Activated T-helper 17 cell treated with anti-CD3 and anti-CD28 coated beads, Interleukin-2, amount 50 U/mL, for 72 hours (primary cell): Measurements from ENCODE around the gene SLC35A4. TPM values are rescaled to one million over a fixed set of nuclear protein-coding genes. Genes with fewer than 3 reads are reported as not detected.
A peak's percentile ranks its signal among the peaks of the same experiment; 100 is the strongest.

Experiments used
- ATAC-seq: fragments of 150-1000 bp; cut with Tn5 transposase; replicated peaks from 2 replicates; pipeline ENCODE4 v1.10.0; 2021; ENCODE audit warnings: mild to moderate bottlenecking, moderate library complexity
- H3K27ac Mint-ChIP-seq: one replicate; pipeline ENCODE4 v1.8.0; 2022; ENCODE audit warnings: mixed read lengths
- H3K27me3 Mint-ChIP-seq: one replicate; pipeline ENCODE4 v1.8.0; 2022; ENCODE audit warnings: mixed read lengths
- H3K36me3 Mint-ChIP-seq: one replicate; pipeline ENCODE4 v1.8.0; 2022; ENCODE audit warnings: low read depth, mild to moderate bottlenecking, mixed read lengths
- H3K4me1 Mint-ChIP-seq: one replicate; pipeline ENCODE4 v1.8.0; 2022; ENCODE audit warnings: mixed read lengths
- H3K4me3 Mint-ChIP-seq: one replicate; pipeline ENCODE4 v1.8.0; 2022; ENCODE audit warnings: mild to moderate bottlenecking, mixed read lengths
- H3K9me3 Mint-ChIP-seq: one replicate; pipeline ENCODE4 v1.8.0; 2022; ENCODE audit warnings: mixed read lengths
- total RNA-seq, 2 donors: library from RNA; stranded (reverse); gene quantifications; one replicate each; pipeline ENCODE4 v1.2.3, GENCODE V29; 2022

SLC35A4 gene
- total RNA-seq, 2 donors from 2014 or later = 56.0 to 89.6 TPM

DNA sequence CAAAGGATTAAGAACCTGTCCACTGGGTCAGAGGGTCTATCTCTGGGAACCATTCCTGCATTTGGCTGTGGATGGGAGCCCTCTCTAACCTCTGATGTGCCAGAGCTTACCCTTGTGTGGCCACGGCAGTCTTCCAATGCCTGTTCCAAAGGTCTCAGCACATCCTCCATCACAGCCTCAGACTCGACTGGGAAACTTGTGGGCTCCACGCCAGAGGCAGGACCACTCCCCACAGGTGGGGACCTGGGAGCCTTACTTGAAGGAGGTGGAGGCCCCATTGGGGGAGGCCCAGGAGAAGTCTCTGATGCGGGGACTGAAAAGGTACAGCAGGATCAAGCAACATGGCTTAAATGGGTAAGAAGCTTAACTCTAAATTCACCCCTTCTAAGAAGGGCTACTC, 12.8 kb upstream of the SLC35A4 start:
- Mint-ChIP-seq H3K36me3 (peaks cover 77% of the 10 kb centered on the region), H3K27ac (no peak overlapping the region), H3K27me3 (no peaks in the 10 kb centered on the region), H3K4me1 (peaks cover 36% of the 10 kb centered on the region), H3K9me3 (no peaks in the 10 kb centered on the region), H3K4me3 (no peak overlapping the region)
- no peak for ATAC-seq

DNA sequence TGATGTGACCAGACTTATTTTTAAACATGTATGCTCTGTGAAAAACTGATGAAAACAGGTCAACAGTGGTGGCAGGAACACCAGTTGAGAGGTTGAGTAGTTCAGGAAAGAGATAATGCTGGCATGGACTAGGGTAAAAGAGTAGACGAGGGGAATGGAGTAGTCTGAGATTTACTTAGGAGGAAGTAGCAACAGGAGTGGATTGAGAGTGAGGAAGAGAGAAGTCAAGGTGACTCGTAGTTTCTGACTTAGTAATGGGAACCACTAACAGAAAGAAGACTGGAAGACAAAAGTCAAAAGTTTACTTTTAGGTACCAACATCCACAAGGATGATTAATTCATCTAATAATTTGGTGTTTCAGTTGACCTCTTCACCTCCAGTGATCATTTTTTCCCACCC, 11.0 kb upstream of the SLC35A4 start:
- peak overlapping the region; percentile 63 for H3K4me3 Mint-ChIP-seq
- no peaks in the 10 kb centered on the region for H3K27me3 Mint-ChIP-seq

DNA sequence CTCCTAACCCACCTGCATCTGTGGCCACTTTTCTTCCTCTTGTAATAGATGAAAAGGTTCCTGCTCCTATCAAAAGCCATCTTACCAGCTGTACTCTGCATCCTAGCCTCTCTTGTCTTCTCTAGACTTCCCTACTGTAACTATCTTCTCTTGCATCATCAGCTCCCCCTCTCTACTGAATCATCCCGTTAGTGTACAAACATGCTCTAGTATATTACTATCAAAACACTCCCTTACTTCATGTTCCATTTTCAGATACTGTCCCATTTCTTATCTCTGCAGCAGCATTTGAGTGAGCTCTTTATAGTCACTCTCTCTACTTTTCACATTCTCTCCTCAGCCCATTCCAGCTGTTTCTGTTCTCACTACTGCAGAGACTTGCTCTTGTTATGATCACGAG, 10.2 kb upstream of the SLC35A4 start:
- H3K27me3 Mint-ChIP-seq = no peaks in the 10 kb centered on the region
- peak overlapping the region; percentile 63 for H3K4me3 Mint-ChIP-seq
- peaks cover 44% of the 10 kb centered on the region for H3K4me1 Mint-ChIP-seq
- H3K9me3 Mint-ChIP-seq = no peaks in the 10 kb centered on the region
- H3K27ac Mint-ChIP-seq = peak overlapping the region; percentile 75
- H3K36me3 Mint-ChIP-seq = peaks cover 87% of the 10 kb centered on the region
- ATAC-seq = peak; percentile 22

More for the DNA sequence above, 11.0 kb upstream of the SLC35A4 start:
- Mint-ChIP-seq H3K27ac (peak overlapping the region; percentile 75), H3K4me1 (peaks cover 44% of the 10 kb centered on the region), H3K36me3 (peaks cover 91% of the 10 kb centered on the region), H3K9me3 (no peaks in the 10 kb centered on the region)
- ATAC-seq = peak; percentile 59

DNA sequence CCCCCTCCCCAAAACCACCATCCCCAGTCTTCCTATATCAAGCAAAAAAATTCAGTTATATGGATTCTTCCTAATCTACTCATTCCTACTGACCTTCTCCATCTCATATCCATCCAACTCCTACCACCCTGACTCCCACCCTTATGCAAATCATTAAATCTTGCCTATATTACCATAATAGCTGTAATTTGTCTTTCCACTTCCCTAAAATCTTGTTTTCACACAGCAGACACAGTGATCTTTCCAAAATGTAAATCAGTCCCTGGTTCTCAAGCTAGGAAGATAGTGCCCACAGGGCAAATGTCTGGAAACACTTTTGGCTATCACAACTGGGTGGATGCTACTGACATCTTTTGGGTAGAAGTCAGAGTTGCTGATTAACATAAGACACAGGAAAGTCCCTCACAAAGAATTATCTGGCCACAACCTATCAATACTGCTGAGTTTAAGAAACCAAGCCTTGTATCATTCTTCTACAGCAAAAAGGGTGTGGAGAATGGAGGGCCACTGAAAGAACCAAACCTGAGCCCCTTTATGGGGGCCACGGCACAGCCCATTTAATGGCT, 8.8 kb upstream of the SLC35A4 start:
- Mint-ChIP-seq H3K4me1 (peaks cover 44% of the 10 kb centered on the region), H3K27me3 (no peaks in the 10 kb centered on the region), H3K36me3 (peaks cover 73% of the 10 kb centered on the region), H3K27ac (peak overlapping the region; percentile 75), H3K9me3 (no peaks in the 10 kb centered on the region), H3K4me3 (peak overlapping the region; percentile 63)
- no peak for ATAC-seq

DNA sequence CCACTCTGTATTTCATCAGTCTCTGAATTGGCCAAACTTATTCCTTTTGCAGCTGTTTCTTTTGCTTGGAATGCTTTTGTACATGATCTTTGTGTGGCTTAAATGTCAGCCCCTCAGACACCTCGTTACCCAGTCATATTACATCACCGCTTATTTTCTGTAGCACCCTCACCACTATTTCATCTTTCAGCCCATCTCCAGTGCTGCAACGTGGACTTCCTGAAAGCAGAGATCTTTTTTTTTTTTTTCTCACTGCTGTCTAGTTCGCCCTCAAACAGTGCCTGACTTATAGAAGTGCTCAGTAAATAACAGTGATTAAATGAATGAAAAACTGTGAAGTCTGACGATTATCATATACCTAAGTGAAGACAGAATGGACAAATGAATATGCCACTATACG, 8.2 kb upstream of the SLC35A4 start:
- peaks cover 44% of the 10 kb centered on the region for H3K4me1 Mint-ChIP-seq
- no peak for ATAC-seq
- peak overlapping the region; percentile 75 for H3K27ac Mint-ChIP-seq
- H3K9me3 Mint-ChIP-seq = no peaks in the 10 kb centered on the region
- no peaks in the 10 kb centered on the region for H3K27me3 Mint-ChIP-seq
- H3K4me3 Mint-ChIP-seq = peak overlapping the region; percentile 63
- peaks cover 67% of the 10 kb centered on the region for H3K36me3 Mint-ChIP-seq

DNA sequence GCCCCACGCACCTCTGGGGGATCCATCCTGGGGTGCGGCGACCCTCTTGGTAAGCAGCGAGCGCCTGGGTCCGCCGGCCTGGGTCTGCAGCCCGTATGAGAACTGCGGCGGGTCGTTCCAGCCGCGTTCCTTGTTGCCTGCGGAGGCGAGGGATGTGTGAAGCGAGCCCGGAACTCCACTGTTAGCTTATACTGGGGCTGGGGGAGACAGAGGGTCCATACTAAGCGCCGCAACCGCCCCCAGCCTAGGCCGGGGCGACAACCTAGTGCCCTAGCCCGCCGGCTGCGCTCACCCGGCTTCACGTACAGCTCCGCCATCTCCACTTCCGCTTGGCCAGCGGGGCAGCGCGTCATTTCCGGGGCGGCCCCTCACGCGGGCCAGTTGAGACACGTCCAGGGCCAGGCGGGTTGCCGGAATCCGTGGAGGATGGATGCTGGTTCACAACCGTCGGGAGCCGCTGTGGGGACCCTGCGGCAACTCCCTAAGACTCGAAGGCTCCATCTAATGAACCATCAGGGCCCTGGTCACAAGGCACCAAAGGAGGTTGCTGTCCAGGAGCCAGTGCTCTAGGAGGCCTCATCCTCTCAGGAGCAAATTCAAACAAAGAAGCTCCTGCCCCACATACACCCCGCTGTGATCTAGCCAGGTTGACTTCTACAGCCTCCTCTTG, 7.4 kb upstream of the SLC35A4 start, which contains the start of gene SRA1:
TSS of gene SRA1 (minus strand) at position 338 of the 670 bp plus-strand sequence. CDS start at position 317, 21 bp downstream.
- Mint-ChIP-seq H3K27ac (peak within 1 kb of the TSS; percentile 75), H3K4me1 (peaks cover 44% of the 10 kb centered on the region), H3K4me3 (peak within 1 kb of the TSS; percentile 63), H3K27me3 (no peaks in the 10 kb centered on the region), H3K36me3 (peaks cover 59% of the 10 kb centered on the region), H3K9me3 (no peaks in the 10 kb centered on the region)
- ATAC-seq = peak; percentile 93

DNA sequence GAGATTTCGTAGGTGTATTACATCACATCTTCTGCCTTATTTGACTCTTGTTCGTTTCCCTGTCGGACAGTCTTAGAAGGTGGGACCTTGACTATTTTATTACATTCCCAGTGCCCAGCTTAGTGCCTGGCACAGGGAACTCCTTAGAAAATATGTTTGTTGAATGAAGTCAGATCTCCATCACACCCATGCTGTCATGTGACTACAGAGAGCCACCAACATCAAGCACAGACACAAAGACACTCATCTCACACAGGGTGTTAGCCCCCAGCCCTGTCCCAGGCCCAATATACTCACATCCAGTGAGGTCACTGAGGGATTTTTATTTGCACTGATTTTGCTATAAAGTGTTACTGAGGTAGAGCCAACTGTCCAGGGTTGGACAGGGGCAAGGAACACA, 6.7 kb upstream of the SLC35A4 start:
- ATAC-seq = no peak
- Mint-ChIP-seq H3K4me3 (peak overlapping the region; percentile 63), H3K27me3 (no peaks in the 10 kb centered on the region), H3K27ac (peak overlapping the region; percentile 75), H3K9me3 (no peaks in the 10 kb centered on the region), H3K36me3 (peaks cover 52% of the 10 kb centered on the region), H3K4me1 (peaks cover 41% of the 10 kb centered on the region)

DNA sequence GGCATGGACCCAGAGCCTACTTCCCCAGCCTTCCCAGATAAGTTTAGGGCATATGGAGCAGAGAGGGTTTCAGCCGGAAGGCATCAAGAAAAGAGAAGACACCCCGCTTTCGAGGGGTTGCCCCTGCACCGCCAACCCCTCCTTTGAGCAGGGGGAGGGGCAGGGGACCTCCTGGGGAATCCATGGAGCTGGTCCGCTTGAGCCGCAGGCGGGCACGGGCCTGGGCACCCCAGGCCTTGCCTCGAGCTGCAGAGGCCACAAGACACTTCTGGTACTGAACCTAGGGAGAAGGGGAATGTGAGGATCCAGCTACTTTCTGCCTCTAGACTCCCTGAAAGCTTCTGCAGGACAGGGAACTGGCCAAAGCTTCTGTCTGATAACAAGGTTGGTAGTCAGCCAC, 6.1 kb upstream of the SLC35A4 start:
- no peaks in the 10 kb centered on the region for H3K27me3 Mint-ChIP-seq
- H3K4me3 Mint-ChIP-seq = peak overlapping the region; percentile 63
- H3K9me3 Mint-ChIP-seq = no peaks in the 10 kb centered on the region
- peaks cover 36% of the 10 kb centered on the region for H3K4me1 Mint-ChIP-seq
- peaks cover 46% of the 10 kb centered on the region for H3K36me3 Mint-ChIP-seq
- peak overlapping the region; percentile 75 for H3K27ac Mint-ChIP-seq
- no peak for ATAC-seq

DNA sequence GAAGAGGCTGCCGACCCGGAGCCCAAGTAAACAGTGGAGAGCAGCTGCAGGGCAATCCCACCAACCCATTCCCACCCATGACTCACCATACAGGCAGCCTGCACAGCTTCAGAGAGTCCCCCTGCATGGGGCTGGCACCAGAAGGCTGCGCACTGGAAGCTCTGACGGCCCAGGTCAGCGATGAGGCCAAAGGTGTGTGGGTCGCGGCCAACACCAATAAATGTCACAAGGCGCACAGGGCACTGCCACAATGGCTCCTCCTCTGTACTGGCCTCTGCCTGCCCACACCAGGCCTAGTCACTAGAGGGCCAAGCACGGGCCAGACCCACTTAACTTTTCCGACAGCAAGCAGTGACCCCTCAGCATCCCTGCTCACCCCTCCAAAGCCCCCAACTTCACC, 4.4 kb upstream of the SLC35A4 start:
- ATAC-seq = no peak
- Mint-ChIP-seq H3K4me3 (no peak overlapping the region), H3K27me3 (no peaks in the 10 kb centered on the region)

DNA sequence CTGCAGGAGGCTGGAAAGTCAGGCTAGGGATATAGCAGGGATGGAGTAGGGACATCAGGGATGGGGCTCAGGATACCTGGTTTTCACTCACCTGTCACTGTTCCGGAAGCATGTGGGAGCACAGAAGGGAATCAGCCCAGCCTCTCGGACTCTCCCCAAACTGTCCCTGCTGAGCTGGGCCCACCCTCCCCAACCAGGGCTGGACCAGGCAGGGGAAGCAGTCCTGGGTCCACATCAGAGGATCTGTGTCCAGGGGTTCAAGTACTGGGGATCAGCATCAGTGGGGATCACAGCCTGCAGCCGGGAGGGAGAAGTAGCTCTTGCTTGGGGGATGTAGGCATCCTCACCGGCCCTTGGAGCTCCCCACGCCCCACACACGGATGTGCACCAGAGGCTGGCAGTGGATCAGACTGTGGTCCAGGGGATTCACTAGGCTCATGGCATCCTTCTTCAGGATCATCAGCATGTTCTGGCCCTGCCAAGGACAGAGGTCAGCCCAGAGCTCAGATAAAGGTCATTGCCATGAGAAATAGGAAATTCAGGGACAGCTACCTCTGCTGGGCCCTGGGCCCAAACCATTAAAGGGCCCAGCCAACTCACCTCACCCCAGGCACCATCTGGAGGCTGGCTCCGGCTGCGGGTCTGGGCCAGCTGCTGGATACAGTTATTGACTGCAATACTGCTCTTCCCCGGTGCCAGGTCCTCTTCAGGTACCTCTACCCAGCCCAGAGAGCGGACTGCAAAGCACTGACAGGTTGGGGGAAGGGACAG, 2.7 kb upstream of the SLC35A4 start:
- Mint-ChIP-seq H3K9me3 (no peaks in the 10 kb centered on the region), H3K27ac (peak overlapping the region; percentile 93), H3K27me3 (no peaks in the 10 kb centered on the region), H3K36me3 (peaks cover 38% of the 10 kb centered on the region), H3K4me3 (peak overlapping the region; percentile 93), H3K4me1 (peaks cover 13% of the 10 kb centered on the region)
- no peak for ATAC-seq

More for the DNA sequence above, 4.4 kb upstream of the SLC35A4 start:
- Mint-ChIP-seq H3K27ac (peak overlapping the region; percentile 40), H3K36me3 (peaks cover 38% of the 10 kb centered on the region), H3K4me1 (peaks cover 22% of the 10 kb centered on the region), H3K9me3 (no peaks in the 10 kb centered on the region)

DNA sequence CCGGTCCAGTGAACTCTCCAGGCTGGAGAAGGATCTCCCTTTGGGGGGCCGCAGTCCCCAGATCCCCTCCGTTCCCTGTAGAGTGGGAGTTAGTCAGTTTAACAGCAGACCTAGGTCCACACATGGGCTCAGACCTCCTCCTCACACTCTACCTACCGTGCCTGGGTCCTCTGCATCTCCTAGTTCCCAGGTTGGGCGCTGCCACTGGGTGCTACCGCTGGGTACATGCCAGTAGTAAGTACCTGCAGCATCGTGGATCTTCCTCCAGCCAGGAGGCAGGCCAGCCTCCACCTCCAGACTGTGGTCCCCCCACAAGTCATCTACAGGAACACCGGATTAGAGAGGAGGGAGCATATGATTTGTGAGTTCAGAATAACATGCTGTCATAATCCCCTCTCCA, 1.0 kb upstream of the SLC35A4 start:
- H3K27me3 Mint-ChIP-seq = no peaks in the 10 kb centered on the region
- H3K9me3 Mint-ChIP-seq = no peaks in the 10 kb centered on the region
- peaks cover 16% of the 10 kb centered on the region for H3K4me1 Mint-ChIP-seq
- no peak for ATAC-seq
- H3K4me3 Mint-ChIP-seq = peak overlapping the region; percentile 93
- H3K27ac Mint-ChIP-seq = peak overlapping the region; percentile 93
- peaks cover 39% of the 10 kb centered on the region for H3K36me3 Mint-ChIP-seq

DNA sequence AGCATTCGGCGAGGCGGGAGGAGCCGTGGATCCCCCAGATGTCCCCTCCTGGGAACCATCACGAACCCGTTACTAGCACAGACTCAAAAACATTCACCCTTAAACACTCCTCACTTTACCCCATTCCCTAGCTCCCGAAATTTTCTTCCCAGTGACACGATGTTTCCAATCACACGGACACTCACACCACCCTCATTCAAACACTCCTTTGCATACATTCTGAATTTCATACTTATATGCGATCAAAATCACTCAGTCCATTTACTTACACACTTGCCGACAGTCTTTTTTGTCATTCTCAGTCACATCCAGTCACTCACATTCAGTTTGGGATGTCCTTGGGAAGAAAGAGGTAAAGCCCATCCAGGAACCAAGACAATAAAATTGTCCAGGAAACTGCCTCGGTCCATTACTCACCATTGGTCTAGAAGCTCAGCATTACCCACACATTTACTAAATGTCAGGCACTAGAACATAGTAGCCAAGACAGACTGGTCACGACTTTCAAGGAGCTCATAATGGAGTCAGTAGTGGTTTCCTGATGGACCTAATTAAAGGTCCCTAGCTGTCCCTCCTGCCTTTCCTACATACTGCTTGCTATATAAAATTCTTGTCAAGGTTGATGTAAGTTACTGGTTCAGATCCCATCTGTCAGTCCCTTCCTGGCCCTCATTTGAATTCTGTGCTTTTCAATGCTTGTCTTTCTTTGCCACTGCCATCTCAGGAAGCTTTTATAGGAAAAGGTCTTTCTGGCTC, 574 bp downstream of the SLC35A4 start:
- H3K9me3 Mint-ChIP-seq = no peaks in the 10 kb centered on the region
- H3K36me3 Mint-ChIP-seq = peaks cover 48% of the 10 kb centered on the region
- peak overlapping the region; percentile 93 for H3K27ac Mint-ChIP-seq
- peaks cover 23% of the 10 kb centered on the region for H3K4me1 Mint-ChIP-seq
- ATAC-seq = peak; percentile 1
- H3K27me3 Mint-ChIP-seq = no peaks in the 10 kb centered on the region
- H3K4me3 Mint-ChIP-seq = peak overlapping the region; percentile 93

DNA sequence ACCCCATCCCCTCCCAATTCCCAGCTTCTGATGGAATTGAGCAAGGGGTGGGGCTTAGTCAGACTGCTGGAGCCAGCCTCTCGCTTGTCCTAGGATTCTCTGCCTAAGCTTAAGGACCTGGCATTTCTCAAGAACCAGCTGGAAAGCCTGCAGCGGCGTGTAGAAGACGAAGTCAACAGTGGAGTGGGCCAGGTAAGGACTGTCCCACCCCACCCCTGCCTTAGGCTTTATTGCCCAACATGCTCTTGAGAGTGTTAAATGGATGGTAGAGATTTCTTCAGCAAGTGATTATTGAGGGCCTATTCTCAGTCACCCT, 1.1 kb downstream of the SLC35A4 start:
- peaks cover 23% of the 10 kb centered on the region for H3K4me1 Mint-ChIP-seq
- H3K9me3 Mint-ChIP-seq = no peaks in the 10 kb centered on the region
- H3K27ac Mint-ChIP-seq = peak overlapping the region; percentile 93
- no peaks in the 10 kb centered on the region for H3K27me3 Mint-ChIP-seq
- H3K36me3 Mint-ChIP-seq = peaks cover 51% of the 10 kb centered on the region
- peak overlapping the region; percentile 93 for H3K4me3 Mint-ChIP-seq
- ATAC-seq = no peak

DNA sequence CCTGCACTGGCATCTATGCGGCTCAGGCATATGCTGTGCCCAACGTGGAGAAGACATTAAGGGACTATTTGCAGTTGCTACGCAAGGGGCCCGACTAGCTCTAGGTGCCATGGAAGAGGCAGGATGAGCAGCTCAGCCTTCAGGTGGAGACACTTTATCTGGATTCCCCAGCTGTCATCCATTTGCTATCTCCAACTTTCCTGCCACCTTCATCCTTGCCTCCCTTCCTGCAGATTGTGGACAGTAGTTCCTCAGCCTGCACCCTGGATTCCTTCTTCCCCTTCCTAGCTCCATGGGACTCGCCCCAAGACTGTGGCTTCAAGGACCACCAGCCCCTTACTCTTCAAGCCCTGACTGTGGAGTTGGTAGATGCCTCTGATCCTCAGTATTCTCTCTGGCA, 2.0 kb downstream of the SLC35A4 start:
- H3K27me3 Mint-ChIP-seq = no peaks in the 10 kb centered on the region
- H3K9me3 Mint-ChIP-seq = no peaks in the 10 kb centered on the region
- H3K4me1 Mint-ChIP-seq = peaks cover 23% of the 10 kb centered on the region
- H3K27ac Mint-ChIP-seq = peak overlapping the region; percentile 76
- ATAC-seq = no peak
- H3K4me3 Mint-ChIP-seq = peak overlapping the region; percentile 93
- peaks cover 51% of the 10 kb centered on the region for H3K36me3 Mint-ChIP-seq
